GM12865 (cell line): ENCODE results near the gene TRDMT1.
A peak's percentile ranks its signal among the peaks of the same experiment; 100 is the strongest.

Source experiments
- DNase-seq: peaks from one replicate; pipeline ENCODE4 v3.0.0; 2010; ENCODE audit warnings: low read depth
- H3K4me3 ChIP-seq: 2 replicates; pipeline ENCODE4 v1.5.1; 2011; ENCODE audit warnings: mild to moderate bottlenecking, low read depth, low read length, control low read depth
- TF ChIP-seq, protein P1 (sequence below): IDR thresholded peaks from 2 replicates; pipeline ENCODE4 v1.5.1; 2011; ENCODE audit warnings: low read length, control low read depth, low read depth, inconsistent platforms; ENCODE audit not compliant: insufficient read depth; ENCODE audit errors: missing control alignments

The TRDMT1 gene

DNA sequence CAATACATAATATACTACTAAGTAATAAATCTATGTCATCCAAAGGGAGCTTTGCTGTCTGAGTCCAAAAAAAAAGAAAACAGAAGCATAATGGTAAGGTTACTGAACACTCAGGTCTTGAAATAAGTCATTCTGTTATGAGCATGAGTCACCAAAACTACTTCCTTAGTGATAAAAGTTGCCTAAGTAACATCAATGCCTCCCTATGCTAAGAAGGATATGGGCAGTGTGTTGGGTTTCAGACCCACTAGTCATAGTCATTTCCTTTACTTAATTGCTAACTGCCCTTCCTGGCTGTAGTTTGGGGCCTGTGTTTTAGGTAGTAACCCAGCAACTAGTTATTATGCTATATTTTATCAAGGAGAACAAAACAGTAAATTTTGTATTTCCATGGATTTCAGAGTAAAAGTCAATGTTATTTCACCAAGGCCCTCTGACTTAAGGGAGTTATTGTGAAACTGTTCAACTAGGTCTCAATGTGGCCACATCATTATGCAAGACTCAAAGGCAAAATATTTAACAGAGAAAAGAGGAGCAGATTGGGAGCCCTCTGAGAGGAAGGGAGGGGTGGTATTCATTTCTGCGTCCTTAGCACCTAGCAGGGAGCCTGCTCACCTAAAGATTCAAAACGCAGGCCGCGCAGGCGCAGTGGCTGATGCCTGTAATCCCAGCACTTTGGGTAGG, 14.9 kb upstream of the TRDMT1 start:
- DNase-seq, result peak; percentile 83
- H3K4me3 ChIP-seq, result no peak overlapping the region
- TF ChIP-seq, protein P1, sequence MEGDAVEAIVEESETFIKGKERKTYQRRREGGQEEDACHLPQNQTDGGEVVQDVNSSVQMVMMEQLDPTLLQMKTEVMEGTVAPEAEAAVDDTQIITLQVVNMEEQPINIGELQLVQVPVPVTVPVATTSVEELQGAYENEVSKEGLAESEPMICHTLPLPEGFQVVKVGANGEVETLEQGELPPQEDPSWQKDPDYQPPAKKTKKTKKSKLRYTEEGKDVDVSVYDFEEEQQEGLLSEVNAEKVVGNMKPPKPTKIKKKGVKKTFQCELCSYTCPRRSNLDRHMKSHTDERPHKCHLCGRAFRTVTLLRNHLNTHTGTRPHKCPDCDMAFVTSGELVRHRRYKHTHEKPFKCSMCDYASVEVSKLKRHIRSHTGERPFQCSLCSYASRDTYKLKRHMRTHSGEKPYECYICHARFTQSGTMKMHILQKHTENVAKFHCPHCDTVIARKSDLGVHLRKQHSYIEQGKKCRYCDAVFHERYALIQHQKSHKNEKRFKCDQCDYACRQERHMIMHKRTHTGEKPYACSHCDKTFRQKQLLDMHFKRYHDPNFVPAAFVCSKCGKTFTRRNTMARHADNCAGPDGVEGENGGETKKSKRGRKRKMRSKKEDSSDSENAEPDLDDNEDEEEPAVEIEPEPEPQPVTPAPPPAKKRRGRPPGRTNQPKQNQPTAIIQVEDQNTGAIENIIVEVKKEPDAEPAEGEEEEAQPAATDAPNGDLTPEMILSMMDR, result no peak

DNA sequence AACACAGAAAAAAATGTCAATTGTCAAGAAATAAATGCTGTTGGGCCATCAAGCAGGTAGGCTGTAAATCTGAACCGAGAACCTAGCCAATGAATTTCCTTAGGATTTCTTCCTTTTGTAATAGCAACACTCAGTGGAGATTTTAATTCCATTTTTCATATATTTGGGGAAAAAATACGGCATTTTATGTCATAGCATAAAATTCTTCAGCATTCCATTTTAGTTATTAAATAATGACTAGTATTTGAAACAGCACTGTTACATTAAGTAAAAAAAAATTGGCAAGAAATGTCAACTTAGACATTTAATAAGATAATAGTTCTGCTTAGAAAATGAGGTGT, 14.3 kb upstream of the TRDMT1 start:
- TF ChIP-seq, protein P1, result no peak
- H3K4me3 ChIP-seq, result no peak overlapping the region
- no peak for DNase-seq

DNA sequence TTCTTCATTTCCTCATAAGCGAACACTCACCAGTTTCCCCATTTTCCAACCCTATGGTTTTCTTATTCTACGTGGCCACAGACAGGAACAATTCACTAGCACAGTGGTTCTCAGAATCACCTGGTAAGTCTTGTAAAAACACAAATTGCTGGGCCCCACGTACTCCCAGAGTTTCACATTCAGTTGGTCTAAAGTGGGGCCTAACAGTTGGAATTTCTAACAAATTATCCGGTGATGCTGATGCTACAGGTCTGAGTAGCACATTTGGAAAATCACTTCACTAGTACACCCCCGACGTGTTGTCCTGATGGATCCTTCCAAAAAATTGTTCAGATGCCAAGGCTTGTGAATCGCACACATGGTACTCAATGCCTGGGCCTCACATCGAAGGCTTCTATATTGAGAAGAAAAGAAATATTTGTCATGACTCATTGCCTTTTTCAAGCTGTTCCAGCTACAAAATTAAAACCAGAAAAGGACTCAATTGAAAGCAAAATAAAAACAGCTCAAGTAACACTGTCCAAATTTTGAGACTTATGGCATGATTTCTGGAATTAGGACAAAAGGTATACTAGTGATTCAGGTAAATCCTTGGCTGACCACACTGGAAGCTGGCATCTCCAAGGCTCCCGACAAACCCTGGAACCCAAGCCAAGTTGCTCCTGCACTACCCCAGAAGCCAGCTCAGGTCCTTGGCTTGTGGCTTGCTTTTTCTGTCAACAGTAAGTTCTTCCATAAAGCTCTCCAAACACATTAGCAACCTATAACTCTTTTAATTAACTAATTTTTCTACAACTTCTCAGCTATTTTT, 13.7 kb upstream of the TRDMT1 start:
- H3K4me3 ChIP-seq, result no peak overlapping the region
- TF ChIP-seq, protein P1, result no peak
- no peak for DNase-seq

DNA sequence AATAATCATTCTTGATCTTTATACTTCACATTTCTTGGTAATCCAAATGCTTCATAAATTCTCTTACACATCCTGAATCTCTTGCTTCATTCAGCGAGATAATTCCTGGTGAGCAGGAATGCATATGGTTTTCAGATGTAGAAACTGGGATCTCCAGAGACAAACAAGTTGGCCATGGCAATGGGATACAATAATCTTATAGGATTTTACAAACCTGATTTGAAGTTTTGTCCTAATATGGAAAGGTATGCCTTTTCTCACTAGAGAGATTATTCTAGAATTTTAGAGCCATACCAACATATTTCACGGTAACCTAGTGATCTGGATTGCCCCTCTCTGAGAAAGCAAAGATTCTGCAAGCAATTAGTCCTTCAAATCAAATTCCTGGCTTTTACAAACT, 13.1 kb upstream of the TRDMT1 start:
- DNase-seq, result no peak
- H3K4me3 ChIP-seq, result no peak overlapping the region
- TF ChIP-seq, protein P1, result no peak

DNA sequence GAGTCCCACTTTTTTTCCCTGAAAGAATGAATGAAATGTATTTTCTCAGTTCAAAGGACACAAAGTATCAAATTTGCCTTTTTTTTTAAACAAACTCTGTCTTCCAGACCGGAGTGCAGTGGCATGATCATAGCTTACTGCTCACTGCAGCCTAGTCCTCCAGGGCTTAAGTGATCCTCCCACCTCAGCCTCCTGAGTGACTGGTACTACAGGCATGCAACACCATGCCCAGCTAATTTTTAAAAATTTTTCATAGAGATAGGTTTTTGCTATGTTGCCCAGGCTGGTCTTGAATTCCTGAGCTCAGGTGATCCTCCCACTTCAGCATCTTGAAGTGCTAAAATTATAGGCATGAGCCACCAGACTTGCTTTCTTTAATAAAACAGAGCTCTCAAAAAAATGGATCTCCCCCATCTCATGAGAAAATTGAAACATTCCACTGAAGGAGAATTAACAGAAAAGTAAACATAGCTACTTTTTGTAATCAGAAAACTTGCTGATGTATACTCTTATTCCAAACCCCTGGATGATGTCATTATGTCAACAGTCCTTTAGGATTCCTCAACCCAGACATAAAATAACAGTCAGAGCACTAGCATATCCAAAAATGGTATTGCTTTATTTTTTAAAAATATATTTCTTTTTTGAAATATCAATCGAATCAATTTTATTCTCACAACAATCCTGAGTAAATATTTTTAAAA, 12.3 kb upstream of the TRDMT1 start:
- DNase-seq, result no peak
- TF ChIP-seq, protein P1, result no peak
- H3K4me3 ChIP-seq, result no peak overlapping the region

DNA sequence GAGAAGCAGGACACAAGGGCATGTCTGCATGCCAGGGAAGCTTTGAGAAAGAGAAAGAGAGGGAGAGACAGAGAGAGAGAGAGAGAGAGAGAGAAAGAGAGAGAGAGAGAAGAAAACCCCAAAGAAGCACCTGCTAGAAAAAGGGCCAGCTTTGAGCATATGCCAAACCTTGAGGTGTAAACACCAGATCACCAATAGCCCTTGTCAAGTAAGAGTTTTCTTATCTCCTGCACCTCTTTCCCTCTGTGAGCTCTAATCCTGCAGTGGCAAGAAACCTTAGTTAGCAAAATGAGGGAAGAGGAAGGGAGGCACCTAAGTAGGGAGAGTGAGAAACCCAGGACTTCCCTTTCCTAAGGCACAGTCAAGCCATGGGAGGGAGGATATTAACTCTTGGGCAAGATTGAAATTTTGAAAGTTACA, 11.3 kb upstream of the TRDMT1 start:
- H3K4me3 ChIP-seq, result no peak overlapping the region
- no peak for DNase-seq
- TF ChIP-seq, protein P1, result no peak
